ENCODE data around the gene DHRS1. TPM values are rescaled to one million over a fixed set of nuclear protein-coding genes. Genes with fewer than 3 reads are reported as not detected.
A peak's percentile ranks its signal among the peaks of the same experiment; 100 is the strongest.

Gene DHRS1
- total and polyA plus RNA-seq, 9 of the 15 experiments (the other 6 are each of a cell fraction or from before 2014, with no cell fraction given), result 7.3 to 33.6 (median 13.3) TPM

DNA sequence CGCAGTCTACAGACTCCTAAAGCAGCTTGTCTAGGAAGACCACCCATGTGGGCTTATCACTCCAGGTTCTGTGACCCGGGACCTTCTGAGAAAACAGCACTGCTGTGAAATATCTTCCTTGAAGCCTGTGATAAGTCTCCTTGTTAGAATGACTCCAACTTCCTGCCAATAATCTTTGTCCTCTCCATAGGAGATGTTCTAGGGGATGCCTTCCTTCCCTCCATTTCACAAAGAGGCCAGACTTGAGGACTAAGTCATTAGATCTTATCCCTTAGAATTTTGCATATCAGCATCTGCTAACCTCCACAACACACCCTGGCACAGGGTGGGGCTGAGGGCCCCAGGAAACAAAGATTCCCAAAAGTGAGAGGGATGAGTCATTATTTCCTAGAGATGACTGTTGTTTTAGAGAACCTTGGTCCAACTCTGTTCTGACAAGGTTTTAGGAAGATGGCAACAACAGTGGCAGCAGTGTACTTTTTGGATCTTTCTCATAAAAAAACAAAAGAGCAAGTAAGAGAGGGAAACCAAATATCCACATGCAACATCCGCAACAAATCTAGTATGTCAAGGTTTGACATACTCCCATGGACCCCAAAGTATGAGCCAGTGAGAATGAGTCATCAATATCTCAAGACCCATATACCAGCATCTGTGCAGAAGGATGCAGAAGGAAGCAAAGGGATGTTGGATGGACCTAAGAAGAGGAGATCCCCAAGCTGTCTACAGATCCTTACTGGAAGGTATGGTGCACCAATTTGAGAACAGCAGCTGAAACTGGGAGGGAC, 17.8 kb upstream of the DHRS1 start:
- Histone ChIP-seq H3K4me3 (no peak overlapping the region), H3K4me2 (ENCODE audit: insufficient read depth, low read length) (peak overlapping the region; percentile 9; the same call in 1 of the 2 replicates), H3K9me3 (replicated peaks; ENCODE audit: control insufficient read depth, insufficient read depth, low read depth, low read length) (no peaks in the 10 kb centered on the region), H3K36me3 (ENCODE audit: control insufficient read depth, insufficient read depth, low read length) (no peaks in the 10 kb centered on the region), H3K79me2 (ENCODE audit: control insufficient read depth, insufficient read depth, low read length) (no peaks in the 10 kb centered on the region), H3K4me1 (replicated peaks in 1 of 2; ENCODE audit: control insufficient read depth in 2 of 2, insufficient read depth in 2 of 2, low read length in 2 of 2) (peaks cover 16 to 30% of the 10 kb centered on the region in 2 experiments), H3K9me1 (ENCODE audit: control insufficient read depth, insufficient read depth, low read length) (no peaks in the 10 kb centered on the region), H2AFZ (ENCODE audit: low read depth, low read length) (peak overlapping the region; percentile 83), H3K27ac (ENCODE audit: extremely low read depth, low read depth, low read length) (peak overlapping the region; percentile 71), H4K20me1 (replicated peaks; ENCODE audit: control insufficient read depth, insufficient read depth, low read length) (no peaks in the 10 kb centered on the region), H3K27me3 (ENCODE audit: control insufficient read depth in 2 of 2, insufficient read depth in 2 of 2, low read length in 2 of 2) (no peaks in the 10 kb centered on the region), H3K9ac (ENCODE audit: insufficient read depth in 1 of 2, low read depth in 2 of 2, low read length in 2 of 2) (peak overlapping the region in 1 of 2 experiments; percentile 38; a peak in 2 of 4 replicates)
- WGBS (ENCODE audit: insufficient coverage, low coverage, missing lambda C conversion rate), result 8% methylated on average over 3 of the region's 3 CpGs
- intact Hi-C loops (cut with micrococcal nuclease), result no loop called here
- peak; percentile 82 for FAIRE-seq
- in situ Hi-C loops (cut with MboI), result no loop called here
- POLR2A ChIA-PET, result interaction anchor here (1.1 kb wide), 1 partner anchor 24 kb away, joined by 4 read pairs; no protein-coding TSS in a partner anchor
- no TSS peak for BruUV-seq (replicated peaks)
- CTCF ChIA-PET (ENCODE audit: low intra/inter-chr PET ratio), result no interaction called here
- no peak for ATAC-seq
- DNase-seq (ENCODE audit: extremely low read depth in 1 of 4, low spot score in 3 of 4), result peak; percentile 23 to 42 (median 34)
- TF ChIP-seq NCOA1 (IDR thresholded peaks at IDR 0.05; ENCODE audit: low read depth), result no peak
- TF ChIP-seq, protein P1, sequence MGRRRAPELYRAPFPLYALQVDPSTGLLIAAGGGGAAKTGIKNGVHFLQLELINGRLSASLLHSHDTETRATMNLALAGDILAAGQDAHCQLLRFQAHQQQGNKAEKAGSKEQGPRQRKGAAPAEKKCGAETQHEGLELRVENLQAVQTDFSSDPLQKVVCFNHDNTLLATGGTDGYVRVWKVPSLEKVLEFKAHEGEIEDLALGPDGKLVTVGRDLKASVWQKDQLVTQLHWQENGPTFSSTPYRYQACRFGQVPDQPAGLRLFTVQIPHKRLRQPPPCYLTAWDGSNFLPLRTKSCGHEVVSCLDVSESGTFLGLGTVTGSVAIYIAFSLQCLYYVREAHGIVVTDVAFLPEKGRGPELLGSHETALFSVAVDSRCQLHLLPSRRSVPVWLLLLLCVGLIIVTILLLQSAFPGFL (CRISPR knock-in tag; IDR thresholded peaks at IDR 0.05), result no peak
- TF ChIP-seq, protein P2, sequence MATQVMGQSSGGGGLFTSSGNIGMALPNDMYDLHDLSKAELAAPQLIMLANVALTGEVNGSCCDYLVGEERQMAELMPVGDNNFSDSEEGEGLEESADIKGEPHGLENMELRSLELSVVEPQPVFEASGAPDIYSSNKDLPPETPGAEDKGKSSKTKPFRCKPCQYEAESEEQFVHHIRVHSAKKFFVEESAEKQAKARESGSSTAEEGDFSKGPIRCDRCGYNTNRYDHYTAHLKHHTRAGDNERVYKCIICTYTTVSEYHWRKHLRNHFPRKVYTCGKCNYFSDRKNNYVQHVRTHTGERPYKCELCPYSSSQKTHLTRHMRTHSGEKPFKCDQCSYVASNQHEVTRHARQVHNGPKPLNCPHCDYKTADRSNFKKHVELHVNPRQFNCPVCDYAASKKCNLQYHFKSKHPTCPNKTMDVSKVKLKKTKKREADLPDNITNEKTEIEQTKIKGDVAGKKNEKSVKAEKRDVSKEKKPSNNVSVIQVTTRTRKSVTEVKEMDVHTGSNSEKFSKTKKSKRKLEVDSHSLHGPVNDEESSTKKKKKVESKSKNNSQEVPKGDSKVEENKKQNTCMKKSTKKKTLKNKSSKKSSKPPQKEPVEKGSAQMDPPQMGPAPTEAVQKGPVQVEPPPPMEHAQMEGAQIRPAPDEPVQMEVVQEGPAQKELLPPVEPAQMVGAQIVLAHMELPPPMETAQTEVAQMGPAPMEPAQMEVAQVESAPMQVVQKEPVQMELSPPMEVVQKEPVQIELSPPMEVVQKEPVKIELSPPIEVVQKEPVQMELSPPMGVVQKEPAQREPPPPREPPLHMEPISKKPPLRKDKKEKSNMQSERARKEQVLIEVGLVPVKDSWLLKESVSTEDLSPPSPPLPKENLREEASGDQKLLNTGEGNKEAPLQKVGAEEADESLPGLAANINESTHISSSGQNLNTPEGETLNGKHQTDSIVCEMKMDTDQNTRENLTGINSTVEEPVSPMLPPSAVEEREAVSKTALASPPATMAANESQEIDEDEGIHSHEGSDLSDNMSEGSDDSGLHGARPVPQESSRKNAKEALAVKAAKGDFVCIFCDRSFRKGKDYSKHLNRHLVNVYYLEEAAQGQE (IDR thresholded peaks at IDR 0.05; ENCODE audit: borderline replicate concordance), result no peak
- TF ChIP-seq, protein P2 (CRISPR knock-in tag; IDR thresholded peaks at IDR 0.05; ENCODE audit: low read depth), result no peak
- no peak for TF ChIP-seq ZNF79 (CRISPR knock-in tag; IDR thresholded peaks at IDR 0.05; ENCODE audit: low read depth)
- peak; percentile 65 for TF ChIP-seq SMARCA4 (IDR thresholded peaks at IDR 0.05)
- TF ChIP-seq, protein P3, sequence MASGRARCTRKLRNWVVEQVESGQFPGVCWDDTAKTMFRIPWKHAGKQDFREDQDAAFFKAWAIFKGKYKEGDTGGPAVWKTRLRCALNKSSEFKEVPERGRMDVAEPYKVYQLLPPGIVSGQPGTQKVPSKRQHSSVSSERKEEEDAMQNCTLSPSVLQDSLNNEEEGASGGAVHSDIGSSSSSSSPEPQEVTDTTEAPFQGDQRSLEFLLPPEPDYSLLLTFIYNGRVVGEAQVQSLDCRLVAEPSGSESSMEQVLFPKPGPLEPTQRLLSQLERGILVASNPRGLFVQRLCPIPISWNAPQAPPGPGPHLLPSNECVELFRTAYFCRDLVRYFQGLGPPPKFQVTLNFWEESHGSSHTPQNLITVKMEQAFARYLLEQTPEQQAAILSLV (tag; IDR thresholded peaks at IDR 0.05), result no peak
- TF ChIP-seq ZNF175 (CRISPR knock-in tag; IDR thresholded peaks at IDR 0.05; ENCODE audit: low read depth), result no peak
- TF ChIP-seq PPARD (CRISPR knock-in tag; IDR thresholded peaks at IDR 0.05), result no peak
- TF ChIP-seq ZFP1 (CRISPR knock-in tag; IDR thresholded peaks at IDR 0.05), result no peak
- TF ChIP-seq ZC3H8 (IDR thresholded peaks at IDR 0.05), result no peak
- no peak for TF ChIP-seq HDAC3 (IDR thresholded peaks at IDR 0.05; ENCODE audit: borderline replicate concordance, partially characterized antibody)

Data from K562 (cell line).